Vagina (tissue), 2 donors: ENCODE results near the gene PLAC1.

Experiments used
- POLR2A ChIP-seq, 2 donors: fragments of 450-650 bp; IDR thresholded peaks; one replicate each; pipeline ENCODE4 v1.6.1; 2017; ENCODE audit warnings: antibody characterized with exemption in 2 of 2, mild to moderate bottlenecking in 2 of 2, moderate library complexity in 2 of 2
- POLR2AphosphoS5 ChIP-seq, 2 donors: sonication (generic); formaldehyde crosslinking; IDR thresholded peaks; one replicate each; pipeline ENCODE4 v1.9.0; 2017; ENCODE audit warnings: antibody characterized with exemption in 2 of 2, mild to moderate bottlenecking in 2 of 2, low read depth in 1 of 2; ENCODE audit not compliant: insufficient read depth in 1 of 2
- TF ChIP-seq, protein P1 (sequence below), 3 experiments: fragments of 450-650 bp in 2 of 3; fragments of 200-600 bp in 1 of 3; sonication (generic) in 1 of 3; IDR thresholded peaks; one replicate each; pipeline ENCODE4 v1.5.1; 2017 to 2019; ENCODE audit warnings: antibody characterized with exemption in 3 of 3, mild to moderate bottlenecking in 2 of 3, moderate library complexity in 2 of 3

DNA sequence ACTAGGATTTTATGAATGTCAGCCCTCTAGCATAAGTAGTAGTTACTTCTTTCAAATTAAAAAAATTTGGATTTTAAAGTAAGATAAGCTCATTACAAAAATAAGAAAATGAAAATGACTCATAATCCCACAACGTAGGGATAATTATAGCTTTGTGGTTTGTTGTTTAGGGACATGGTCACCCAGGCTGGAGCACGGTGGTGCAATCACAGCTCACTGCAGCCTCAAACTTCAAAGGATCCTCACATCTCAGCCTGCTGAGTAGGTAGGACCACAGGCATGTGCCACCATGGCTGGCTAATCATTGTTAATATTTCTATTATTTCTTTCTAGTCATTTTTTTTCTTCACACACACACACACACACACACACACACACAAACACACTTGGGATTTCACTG lies 57.6 kb downstream of the PLAC1 start:
- TF ChIP-seq POLR2A (IDR thresholded peaks at IDR 0.05), result no peak
- TF ChIP-seq, protein P1, sequence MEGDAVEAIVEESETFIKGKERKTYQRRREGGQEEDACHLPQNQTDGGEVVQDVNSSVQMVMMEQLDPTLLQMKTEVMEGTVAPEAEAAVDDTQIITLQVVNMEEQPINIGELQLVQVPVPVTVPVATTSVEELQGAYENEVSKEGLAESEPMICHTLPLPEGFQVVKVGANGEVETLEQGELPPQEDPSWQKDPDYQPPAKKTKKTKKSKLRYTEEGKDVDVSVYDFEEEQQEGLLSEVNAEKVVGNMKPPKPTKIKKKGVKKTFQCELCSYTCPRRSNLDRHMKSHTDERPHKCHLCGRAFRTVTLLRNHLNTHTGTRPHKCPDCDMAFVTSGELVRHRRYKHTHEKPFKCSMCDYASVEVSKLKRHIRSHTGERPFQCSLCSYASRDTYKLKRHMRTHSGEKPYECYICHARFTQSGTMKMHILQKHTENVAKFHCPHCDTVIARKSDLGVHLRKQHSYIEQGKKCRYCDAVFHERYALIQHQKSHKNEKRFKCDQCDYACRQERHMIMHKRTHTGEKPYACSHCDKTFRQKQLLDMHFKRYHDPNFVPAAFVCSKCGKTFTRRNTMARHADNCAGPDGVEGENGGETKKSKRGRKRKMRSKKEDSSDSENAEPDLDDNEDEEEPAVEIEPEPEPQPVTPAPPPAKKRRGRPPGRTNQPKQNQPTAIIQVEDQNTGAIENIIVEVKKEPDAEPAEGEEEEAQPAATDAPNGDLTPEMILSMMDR (IDR thresholded peaks at IDR 0.05), result no peak
- no peak for TF ChIP-seq POLR2AphosphoS5 (IDR thresholded peaks at IDR 0.05; ENCODE audit: insufficient read depth in 1 of 2, low read depth in 1 of 2)
